Lower lobe of right lung (tissue), 2 donors: ENCODE data around the gene ASB4. TPM values are rescaled to one million over a fixed set of nuclear protein-coding genes. Genes with fewer than 3 reads are reported as not detected.

Experiments
- ATAC-seq, 2 donors: fragments of 200-7000 bp; cut with Tn5 transposase; one replicate each; pipeline ENCODE4 v1.9.1; 2020 to 2022; ENCODE audit warnings: mild to moderate bottlenecking in 2 of 2, moderate library complexity in 2 of 2
- DNase-seq: peaks from one replicate; pipeline ENCODE4 v3.0.0-alpha.2; 2020
- H3K27ac ChIP-seq: fragments of 200-600 bp; one replicate; pipeline ENCODE4 v1.8.0; 2022
- H3K27me3 ChIP-seq: fragments of 200-600 bp; one replicate; pipeline ENCODE4 v1.8.0; 2022; ENCODE audit warnings: low read depth
- H3K36me3 ChIP-seq: fragments of 200-600 bp; one replicate; pipeline ENCODE4 v1.8.0; 2022; ENCODE audit warnings: mild to moderate bottlenecking
- H3K4me1 ChIP-seq: fragments of 200-600 bp; one replicate; pipeline ENCODE4 v1.8.0; 2022
- H3K4me3 ChIP-seq: fragments of 200-600 bp; one replicate; pipeline ENCODE4 v1.8.0; 2022; ENCODE audit warnings: mild to moderate bottlenecking
- H3K9me3 ChIP-seq: fragments of 200-600 bp; one replicate; pipeline ENCODE4 v1.8.0; 2022
- CTCF ChIP-seq: fragments of 200-600 bp; IDR thresholded peaks from one replicate; pipeline ENCODE4 v1.8.0; 2022; ENCODE audit warnings: antibody characterized with exemption, mild to moderate bottlenecking
- intact Hi-C: fragments of 100-400 bp; cut with DNase I; formaldehyde crosslinking; loops from one replicate; pipeline ENCODE4 v1.11.0; 2022
- total RNA-seq: library from RNA; stranded (reverse); fragmentation: NEBNext Ultra II Directional; extraction: Animal tissue kit (Norgen Biotek cat#: 25700); gene quantifications from one replicate; pipeline ENCODE4 v1.2.1, GENCODE V29; 2021
- donor health status: DM: no; HTN: yes; CAD: no; lungs with severe emphysema.

Gene ASB4
- total RNA-seq, 1 donor from 2014 or later = 0.50 TPM

DNA sequence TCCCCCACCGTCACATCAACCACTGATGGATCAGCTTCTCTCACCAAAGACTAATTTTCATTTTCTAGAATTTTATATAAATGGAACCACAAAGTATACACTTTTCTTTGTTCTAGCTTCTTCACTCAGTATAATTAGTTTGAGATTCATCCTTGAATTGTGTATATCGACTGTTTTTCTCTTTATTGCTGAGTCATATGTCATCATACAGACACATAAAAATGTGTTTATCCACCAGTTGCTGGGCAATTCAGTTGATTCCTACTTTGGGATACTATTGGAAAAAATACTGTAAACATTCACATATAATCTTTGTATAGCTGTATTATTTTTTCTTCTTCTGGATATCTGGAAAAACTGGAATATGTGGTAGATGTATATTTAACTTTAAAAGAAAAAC, 84.0 kb downstream of the ASB4 start:
- ATAC-seq (no peak), DNase-seq (no peak)
- H3K36me3 ChIP-seq = no peaks in the 10 kb centered on the region
- intact Hi-C loops = no loop called here
- no peaks in the 10 kb centered on the region for H3K9me3 ChIP-seq
- H3K27ac ChIP-seq = no peak overlapping the region
- TF ChIP-seq CTCF = no peak
- no peak overlapping the region for H3K4me3 ChIP-seq
- no peaks in the 10 kb centered on the region for H3K27me3 ChIP-seq
- no peaks in the 10 kb centered on the region for H3K4me1 ChIP-seq

GRCh38 chr7:95577137-95577536, 91.4 kb downstream of the ASB4 start:
- no peaks in the 10 kb centered on the region for H3K27me3 ChIP-seq
- no peak for DNase-seq
- intact Hi-C loops = no loop called here
- H3K4me3 ChIP-seq = no peak overlapping the region
- TF ChIP-seq CTCF = no peak
- no peaks in the 10 kb centered on the region for H3K9me3 ChIP-seq
- H3K4me1 ChIP-seq = no peaks in the 10 kb centered on the region
- H3K27ac ChIP-seq = no peak overlapping the region
- no peaks in the 10 kb centered on the region for H3K36me3 ChIP-seq
- ATAC-seq = no peak

- intact Hi-C loops = no loop called here
- no peak overlapping the region for H3K27ac ChIP-seq
- no peak for DNase-seq
These were observed 92.6 kb downstream of the ASB4 start for GRCh38 chr7:95578299-95578855.

DNA sequence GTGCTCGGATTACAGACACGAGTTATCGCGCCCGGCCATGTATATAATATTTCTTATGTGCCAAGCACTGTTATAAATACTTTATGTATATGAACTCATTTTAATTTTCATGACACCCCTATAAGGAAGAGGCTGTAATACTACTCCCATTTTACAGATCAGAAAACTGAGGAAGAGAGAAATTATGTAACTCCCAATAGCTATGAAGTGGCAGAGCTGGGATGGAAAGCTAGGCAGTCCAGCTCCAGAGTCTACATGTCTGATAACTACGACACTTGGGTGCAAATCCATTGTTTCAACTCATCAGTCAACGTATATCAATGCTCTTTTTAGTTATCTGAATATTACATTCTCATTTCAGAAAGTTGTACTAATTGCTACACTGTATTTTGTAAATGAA, 93.6 kb downstream of the ASB4 start:
- no peak for ATAC-seq
- Histone ChIP-seq H3K4me1 (no peaks in the 10 kb centered on the region), H3K9me3 (no peaks in the 10 kb centered on the region), H3K4me3 (no peak overlapping the region), H3K27ac (no peak overlapping the region), H3K27me3 (no peaks in the 10 kb centered on the region), H3K36me3 (peaks cover 10% of the 10 kb centered on the region)
- intact Hi-C loops = no loop called here
- TF ChIP-seq CTCF = no peak
- DNase-seq = no peak

More at GRCh38 chr7:95578299-95578855, 92.6 kb downstream of the ASB4 start:
- ATAC-seq = peak; percentile 38 to 54
- no peak for TF ChIP-seq CTCF
- no peak overlapping the region for H3K4me3 ChIP-seq
- H3K4me1 ChIP-seq = no peaks in the 10 kb centered on the region
- H3K9me3 ChIP-seq = no peaks in the 10 kb centered on the region
- peaks cover under 1% of the 10 kb centered on the region for H3K36me3 ChIP-seq
- H3K27me3 ChIP-seq = no peaks in the 10 kb centered on the region

GRCh38 chr7:95581467-95581866, 95.7 kb downstream of the ASB4 start:
- intact Hi-C loops = no loop called here
- H3K27ac ChIP-seq = no peak overlapping the region
- TF ChIP-seq CTCF = no peak
- ATAC-seq = no peak
- H3K36me3 ChIP-seq = peaks cover 32% of the 10 kb centered on the region
- no peaks in the 10 kb centered on the region for H3K9me3 ChIP-seq
- no peak overlapping the region for H3K4me3 ChIP-seq
- DNase-seq = no peak
- H3K4me1 ChIP-seq = peaks cover 7% of the 10 kb centered on the region
- no peaks in the 10 kb centered on the region for H3K27me3 ChIP-seq
